Glutamatergic neuron (in vitro differentiated cells): ENCODE data around the gene MYO15B. TPM values are rescaled to one million over a fixed set of nuclear protein-coding genes. Genes with fewer than 3 reads are reported as not detected.
"Not testable (repeated sequence)": the region's sequence is repeated elsewhere in the genome, so short reads cannot be mapped to it uniquely, and the experiment has no call there.

ENCODE experiments used
- DNase-seq: peaks from one replicate; pipeline ENCODE4 v3.0.0; 2022
- H3K27ac Mint-ChIP-seq: one replicate; pipeline ENCODE4 v1.8.0; 2020; ENCODE audit warnings: mild to moderate bottlenecking, mixed read lengths, inconsistent platforms; ENCODE audit not compliant: unreplicated experiment
- H3K27me3 Mint-ChIP-seq: one replicate; pipeline ENCODE4 v1.8.0; 2020; ENCODE audit warnings: mild to moderate bottlenecking, moderate library complexity, mixed read lengths, inconsistent platforms; ENCODE audit not compliant: unreplicated experiment
- H3K36me3 Mint-ChIP-seq: one replicate; pipeline ENCODE4 v1.8.0; 2020; ENCODE audit warnings: mild to moderate bottlenecking, mixed read lengths, inconsistent platforms; ENCODE audit not compliant: unreplicated experiment
- H3K4me1 Mint-ChIP-seq: one replicate; pipeline ENCODE4 v1.8.0; 2020; ENCODE audit warnings: mild to moderate bottlenecking, low read depth, mixed read lengths, inconsistent platforms; ENCODE audit not compliant: unreplicated experiment
- H3K4me3 Mint-ChIP-seq: one replicate; pipeline ENCODE4 v1.8.0; 2020; ENCODE audit warnings: mild to moderate bottlenecking, mixed read lengths, inconsistent platforms; ENCODE audit not compliant: unreplicated experiment
- H3K9me3 Mint-ChIP-seq: one replicate; pipeline ENCODE4 v1.8.0; 2020; ENCODE audit warnings: mild to moderate bottlenecking, moderate library complexity, mixed read lengths, inconsistent platforms; ENCODE audit not compliant: unreplicated experiment
- CTCF ChIP-seq: fragments of 200-600 bp; sonication (generic); IDR thresholded peaks from one replicate; pipeline ENCODE4 v1.5.0; 2021; ENCODE audit not compliant: partially characterized antibody, unreplicated experiment
- total RNA-seq: library from RNA; stranded (reverse); fragmentation: NEBNext Ultra II Directional; extraction: Animal tissue kit (Norgen Biotek cat#: 25700); gene quantifications from one replicate; pipeline ENCODE4 v1.2.1, GENCODE V29; 2021; ENCODE audit not compliant: unreplicated experiment

MYO15B gene
- total RNA-seq, 1 donor from 2014 or later, result 82.6 TPM

GRCh38 chr17:75575197-75575596 lies 12.4 kb upstream of the MYO15B start:
- TF ChIP-seq CTCF, result no peak
- Mint-ChIP-seq H3K36me3 (no peaks in the 10 kb centered on the region), H3K27me3 (peaks cover 3% of the 10 kb centered on the region), H3K9me3 (no peaks in the 10 kb centered on the region), H3K4me3 (no peak overlapping the region), H3K27ac (no peak overlapping the region), H3K4me1 (peaks cover 2% of the 10 kb centered on the region)
- DNase-seq, result peak; percentile 18

DNA sequence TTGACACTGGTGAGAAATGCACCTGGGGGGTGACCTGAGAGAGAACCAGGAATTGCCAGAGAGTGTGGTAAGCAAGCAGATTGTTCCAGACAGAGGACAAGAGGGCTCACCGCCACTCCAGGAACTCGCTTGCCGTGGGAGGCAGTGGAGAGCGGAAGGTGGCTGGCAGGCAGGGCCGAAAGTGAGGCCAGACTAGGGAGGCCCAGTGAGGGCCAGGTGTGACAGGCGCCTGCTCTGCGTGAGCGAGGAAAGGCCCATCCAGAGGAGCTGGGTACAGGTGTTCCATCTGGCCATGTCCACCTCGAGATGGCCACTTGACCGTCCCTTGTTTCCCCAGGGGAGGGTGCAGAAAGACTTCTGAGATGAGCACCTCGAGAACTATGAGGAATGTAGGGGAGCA lies 11.9 kb upstream of the MYO15B start:
- Mint-ChIP-seq H3K27ac (no peak overlapping the region), H3K4me1 (peaks cover 2% of the 10 kb centered on the region), H3K9me3 (no peaks in the 10 kb centered on the region), H3K4me3 (no peak overlapping the region), H3K27me3 (peaks cover 3% of the 10 kb centered on the region), H3K36me3 (no peaks in the 10 kb centered on the region)
- no peak for DNase-seq
- no peak for TF ChIP-seq CTCF

- no peak overlapping the region for H3K27ac Mint-ChIP-seq
- no peak overlapping the region for H3K4me3 Mint-ChIP-seq
- no peaks in the 10 kb centered on the region for H3K36me3 Mint-ChIP-seq
- DNase-seq, result no peak
- peaks cover 5% of the 10 kb centered on the region for H3K27me3 Mint-ChIP-seq
- TF ChIP-seq CTCF, result no peak
- peaks cover 2% of the 10 kb centered on the region for H3K4me1 Mint-ChIP-seq
- peaks cover 2% of the 10 kb centered on the region for H3K9me3 Mint-ChIP-seq
These were observed 10.9 kb upstream of the MYO15B start for GRCh38 chr17:75576661-75577060.

- not testable (repeated sequence) for H3K27ac Mint-ChIP-seq, H3K27me3 Mint-ChIP-seq, H3K4me3 Mint-ChIP-seq, H3K36me3 Mint-ChIP-seq, H3K4me1 Mint-ChIP-seq, DNase-seq, H3K9me3 Mint-ChIP-seq
These were observed 6.4 kb upstream of the MYO15B start for GRCh38 chr17:75581121-75581725.

GRCh38 chr17:75583197-75583596 lies 4.4 kb upstream of the MYO15B start:
- H3K36me3 Mint-ChIP-seq, DNase-seq, H3K4me3 Mint-ChIP-seq, H3K4me1 Mint-ChIP-seq, H3K27ac Mint-ChIP-seq, H3K9me3 Mint-ChIP-seq, H3K27me3 Mint-ChIP-seq: not testable (repeated sequence)

- no peak overlapping the region for H3K27ac Mint-ChIP-seq
- H3K9me3 Mint-ChIP-seq, result peaks cover 6% of the 10 kb centered on the region
- no peak overlapping the region for H3K4me3 Mint-ChIP-seq
- no peak for DNase-seq
- peaks cover 3% of the 10 kb centered on the region for H3K27me3 Mint-ChIP-seq
- H3K36me3 Mint-ChIP-seq, result peaks cover 4% of the 10 kb centered on the region
- no peak for TF ChIP-seq CTCF
- H3K4me1 Mint-ChIP-seq, result no peaks in the 10 kb centered on the region
These were observed 2.8 kb upstream of the MYO15B start for GRCh38 chr17:75584849-75585175.
